Fibroblast of skin of left biceps (primary cell): ENCODE measurements around the gene STON1.
"Not testable (repeated sequence)": the region's sequence is repeated elsewhere in the genome, so short reads cannot be mapped to it uniquely, and the experiment has no call there.

ENCODE experiments used
- DNase-seq, 2 experiments: peaks; one replicate each; pipeline ENCODE4 v3.0.0-alpha.2; 2013; ENCODE audit warnings: low read depth in 2 of 2

STON1 gene

GRCh38 chr2:48530033-48530811 is at the start of gene STON1:
Gene STON1 (plus strand): TSS chr2:48530154. CDS start chr2:48580634, 50,480 bp downstream.
- no peak for DNase-seq

- DNase-seq, result no peak
These were observed 49.4 kb upstream of the STON1 start for GRCh38 chr2:48480526-48480925.

GRCh38 chr2:48482313-48482712 is 47.6 kb upstream of the STON1 start:
- DNase-seq, result peak; percentile 54 to 68

GRCh38 chr2:48482769-48483168 is 47.2 kb upstream of the STON1 start:
- no peak for DNase-seq

GRCh38 chr2:48483506-48483905 is 46.4 kb upstream of the STON1 start:
- no peak for DNase-seq

- no peak for DNase-seq
These were observed 46.0 kb upstream of the STON1 start for GRCh38 chr2:48483916-48484315.

- no peak for DNase-seq
These were observed 41.4 kb upstream of the STON1 start for GRCh38 chr2:48488545-48488944.

GRCh38 chr2:48496849-48497248 is 33.1 kb upstream of the STON1 start:
- no peak for DNase-seq

- no peak for DNase-seq
These were observed 25.2 kb upstream of the STON1 start for GRCh38 chr2:48504647-48505327.

- no peak for DNase-seq
These were observed 22.8 kb upstream of the STON1 start for GRCh38 chr2:48507111-48507510.

- DNase-seq, result no peak
These were observed 21.4 kb upstream of the STON1 start for GRCh38 chr2:48508461-48509124.

- no peak for DNase-seq
These were observed 19.6 kb upstream of the STON1 start for GRCh38 chr2:48510329-48510728.

- DNase-seq, result no peak
These were observed 18.0 kb upstream of the STON1 start for GRCh38 chr2:48511849-48512470.

- peak in 1 of 2 experiments; percentile 53 for DNase-seq
These were observed 17.4 kb upstream of the STON1 start for GRCh38 chr2:48512571-48512970.

GRCh38 chr2:48514348-48515003 is 15.5 kb upstream of the STON1 start:
- DNase-seq, result no peak

GRCh38 chr2:48515513-48515985 is 14.4 kb upstream of the STON1 start:
- DNase-seq, result no peak

- no peak for DNase-seq
These were observed 10.4 kb upstream of the STON1 start for GRCh38 chr2:48519593-48519992.

- not testable (repeated sequence) for DNase-seq
These were observed 5.2 kb upstream of the STON1 start for GRCh38 chr2:48524756-48525155.

- no peak for DNase-seq
These were observed 4.5 kb upstream of the STON1 start for GRCh38 chr2:48525269-48525943.

- DNase-seq, result peak in 1 of 2 experiments; percentile 50
These were observed 2.6 kb upstream of the STON1 start for GRCh38 chr2:48527226-48527885.
